Activated naive CD8-positive, alpha-beta T cell (primary cell): ENCODE results near the gene AOC2.
"Not testable (repeated sequence)": the region's sequence is repeated elsewhere in the genome, so short reads cannot be mapped to it uniquely, and the experiment has no call there.

Source experiments
- H3K27ac Mint-ChIP-seq: one replicate; pipeline ENCODE4 v1.8.0; 2021; ENCODE audit warnings: mixed read lengths
- H3K27me3 Mint-ChIP-seq: one replicate; pipeline ENCODE4 v1.8.0; 2021; ENCODE audit warnings: mixed read lengths
- H3K36me3 Mint-ChIP-seq: one replicate; pipeline ENCODE4 v1.8.0; 2021; ENCODE audit warnings: mixed read lengths
- H3K4me1 Mint-ChIP-seq: one replicate; pipeline ENCODE4 v1.8.0; 2021; ENCODE audit warnings: low read depth, mixed read lengths
- H3K4me3 Mint-ChIP-seq: one replicate; pipeline ENCODE4 v1.8.0; 2021; ENCODE audit warnings: mild to moderate bottlenecking, mixed read lengths
- H3K9me3 Mint-ChIP-seq: one replicate; pipeline ENCODE4 v1.8.0; 2021; ENCODE audit warnings: low read depth, mixed read lengths

Gene AOC2

GRCh38 chr17:42845918-42846593, 1.7 kb downstream of the AOC2 start:
- Mint-ChIP-seq H3K9me3 (no peaks in the 10 kb centered on the region), H3K27ac (peak overlapping the region; percentile 37), H3K36me3 (no peaks in the 10 kb centered on the region), H3K4me1 (peaks cover 14% of the 10 kb centered on the region), H3K27me3 (no peaks in the 10 kb centered on the region), H3K4me3 (no peak overlapping the region)

DNA sequence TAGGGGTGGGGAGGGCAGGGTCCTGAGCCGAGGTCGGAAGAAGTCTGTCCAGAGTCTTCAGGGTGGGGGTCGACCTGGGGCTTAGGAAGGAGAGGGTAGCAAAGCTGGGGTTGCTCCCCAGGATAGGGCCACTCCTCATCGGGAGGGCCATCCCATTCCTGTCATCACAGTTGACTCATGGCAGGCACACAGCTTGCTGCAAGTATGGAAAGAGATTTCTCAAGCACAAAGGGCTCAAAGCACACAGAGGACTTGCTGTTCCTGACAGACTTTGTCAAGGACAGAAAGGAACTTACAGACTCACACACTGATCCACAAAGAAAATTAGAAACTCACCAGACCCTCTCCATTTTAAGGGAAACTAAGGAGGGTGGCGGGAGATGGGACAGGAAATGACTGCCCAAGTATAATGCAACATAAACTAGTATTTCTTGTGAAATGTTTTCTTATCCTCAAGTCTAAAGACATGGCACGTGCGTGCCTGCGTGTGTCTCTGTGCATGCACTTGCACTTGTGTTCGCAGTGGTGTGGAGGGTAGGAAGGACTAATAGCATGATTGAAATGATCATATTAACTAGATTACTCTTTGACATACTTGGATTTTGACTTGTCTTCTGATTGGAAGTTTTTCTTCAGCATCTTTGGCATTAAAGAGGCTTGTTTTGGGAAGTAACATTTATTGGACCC, 2.4 kb downstream of the AOC2 start:
- Mint-ChIP-seq H3K36me3 (no peaks in the 10 kb centered on the region), H3K27ac (peak overlapping the region; percentile 41), H3K27me3 (no peaks in the 10 kb centered on the region), H3K9me3 (no peaks in the 10 kb centered on the region), H3K4me3 (no peak overlapping the region), H3K4me1 (peaks cover 14% of the 10 kb centered on the region)

DNA sequence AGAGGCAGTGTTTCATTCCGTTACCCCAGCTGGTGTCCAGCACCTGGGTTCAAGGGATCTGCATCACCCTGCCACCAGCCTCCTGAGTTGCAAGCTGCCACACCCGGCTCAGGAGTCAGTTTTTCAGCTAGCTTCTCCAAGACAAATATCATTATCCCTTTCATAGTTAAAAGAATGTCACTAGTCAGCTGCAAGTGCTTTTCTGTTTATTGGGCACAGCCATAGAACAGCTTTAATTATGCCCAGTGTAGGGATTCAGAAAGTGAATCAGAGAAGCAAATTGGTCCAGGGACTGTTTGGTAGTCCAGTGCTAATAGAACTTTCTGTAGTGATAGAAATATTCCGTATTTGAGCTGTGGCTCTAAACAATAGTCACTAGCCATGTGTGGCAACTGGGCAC, 3.7 kb downstream of the AOC2 start:
- Mint-ChIP-seq H3K27ac (no peak overlapping the region), H3K27me3 (no peaks in the 10 kb centered on the region), H3K9me3 (no peaks in the 10 kb centered on the region), H3K36me3 (no peaks in the 10 kb centered on the region), H3K4me3 (no peak overlapping the region), H3K4me1 (peaks cover 14% of the 10 kb centered on the region)

DNA sequence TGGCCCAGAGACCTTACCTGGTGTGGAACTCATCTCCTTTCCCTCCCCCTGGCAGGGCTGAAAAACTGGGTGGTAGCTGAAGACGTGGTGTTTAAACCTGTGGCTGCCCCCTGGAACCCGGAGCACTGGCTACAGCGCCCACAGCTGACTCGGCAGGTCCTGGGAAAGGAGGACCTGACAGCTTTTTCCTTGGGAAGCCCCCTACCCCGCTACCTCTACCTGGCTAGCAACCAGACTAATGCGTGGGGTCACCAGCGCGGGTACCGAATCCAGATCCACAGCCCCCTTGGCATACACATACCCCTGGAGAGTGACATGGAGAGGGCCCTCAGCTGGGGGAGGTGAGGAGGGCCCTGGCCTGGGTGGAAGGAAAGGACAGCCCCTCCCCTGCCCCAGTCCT, 4.7 kb downstream of the AOC2 start:
- Mint-ChIP-seq H3K27me3 (no peaks in the 10 kb centered on the region), H3K4me1 (peaks cover 14% of the 10 kb centered on the region), H3K9me3 (no peaks in the 10 kb centered on the region)

GRCh38 chr17:42849451-42850181, 5.2 kb downstream of the AOC2 start:
- Mint-ChIP-seq H3K27me3 (no peaks in the 10 kb centered on the region), H3K9me3 (no peaks in the 10 kb centered on the region), H3K36me3 (no peaks in the 10 kb centered on the region), H3K27ac (no peak overlapping the region), H3K4me1 (peaks cover 14% of the 10 kb centered on the region), H3K4me3 (no peak overlapping the region)

More for the DNA sequence above, 4.7 kb downstream of the AOC2 start:
- H3K27ac Mint-ChIP-seq, result no peak overlapping the region
- no peak overlapping the region for H3K4me3 Mint-ChIP-seq
- H3K36me3 Mint-ChIP-seq, result no peaks in the 10 kb centered on the region

DNA sequence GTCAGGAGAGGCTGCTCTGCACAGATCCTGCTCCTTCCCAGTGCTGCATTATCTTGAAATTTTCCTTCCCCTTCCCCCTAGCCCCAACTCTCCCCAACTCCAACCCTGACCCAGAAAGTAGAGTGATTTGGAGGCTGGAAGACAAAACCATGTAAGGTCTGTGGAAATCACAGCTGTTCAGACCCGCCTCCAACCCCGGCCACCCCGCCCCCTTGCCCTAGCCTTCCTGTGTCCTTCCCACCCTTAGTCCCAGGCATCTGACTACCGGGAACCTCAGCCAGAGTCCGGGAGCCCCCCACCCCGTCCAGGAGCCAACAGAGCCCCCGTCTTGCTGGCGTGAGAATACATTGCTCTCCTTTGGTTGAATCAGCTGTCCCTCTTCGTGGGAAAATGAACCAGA, 6.6 kb downstream of the AOC2 start, which contains the start of gene AOC3:
TSS of gene AOC3 (plus strand) at position 246 of the 400 bp plus-strand sequence. CDS start at position 391, 145 bp downstream.
- Mint-ChIP-seq H3K9me3 (no peaks in the 10 kb centered on the region), H3K27ac (no peak within 1 kb of the TSS)

GRCh38 chr17:42851371-42852240, 7.2 kb downstream of the AOC2 start:
- not testable (repeated sequence) for H3K27ac Mint-ChIP-seq

More for the DNA sequence above, 6.6 kb downstream of the AOC2 start, which contains the start of gene AOC3:
- Mint-ChIP-seq H3K4me1 (peaks cover 8% of the 10 kb centered on the region), H3K27me3 (no peaks in the 10 kb centered on the region), H3K36me3 (no peaks in the 10 kb centered on the region), H3K4me3 (no peak within 1 kb of the TSS)

DNA sequence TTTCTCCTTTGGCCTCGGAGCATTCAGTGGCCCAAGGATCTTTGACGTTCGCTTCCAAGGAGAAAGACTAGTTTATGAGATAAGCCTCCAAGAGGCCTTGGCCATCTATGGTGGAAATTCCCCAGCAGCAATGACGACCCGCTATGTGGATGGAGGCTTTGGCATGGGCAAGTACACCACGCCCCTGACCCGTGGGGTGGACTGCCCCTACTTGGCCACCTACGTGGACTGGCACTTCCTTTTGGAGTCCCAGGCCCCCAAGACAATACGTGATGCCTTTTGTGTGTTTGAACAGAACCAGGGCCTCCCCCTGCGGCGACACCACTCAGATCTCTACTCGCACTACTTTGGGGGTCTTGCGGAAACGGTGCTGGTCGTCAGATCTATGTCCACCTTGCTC, 8.0 kb downstream of the AOC2 start:
- Mint-ChIP-seq H3K9me3 (no peaks in the 10 kb centered on the region), H3K27me3 (no peaks in the 10 kb centered on the region), H3K4me3 (no peak overlapping the region), H3K36me3 (no peaks in the 10 kb centered on the region), H3K27ac (no peak overlapping the region), H3K4me1 (no peaks in the 10 kb centered on the region)

More at GRCh38 chr17:42851371-42852240, 7.2 kb downstream of the AOC2 start:
- not testable (repeated sequence) for H3K36me3 Mint-ChIP-seq, H3K27me3 Mint-ChIP-seq, H3K9me3 Mint-ChIP-seq, H3K4me1 Mint-ChIP-seq, H3K4me3 Mint-ChIP-seq

GRCh38 chr17:42853004-42853403, 8.6 kb downstream of the AOC2 start:
- no peak overlapping the region for H3K27ac Mint-ChIP-seq

DNA sequence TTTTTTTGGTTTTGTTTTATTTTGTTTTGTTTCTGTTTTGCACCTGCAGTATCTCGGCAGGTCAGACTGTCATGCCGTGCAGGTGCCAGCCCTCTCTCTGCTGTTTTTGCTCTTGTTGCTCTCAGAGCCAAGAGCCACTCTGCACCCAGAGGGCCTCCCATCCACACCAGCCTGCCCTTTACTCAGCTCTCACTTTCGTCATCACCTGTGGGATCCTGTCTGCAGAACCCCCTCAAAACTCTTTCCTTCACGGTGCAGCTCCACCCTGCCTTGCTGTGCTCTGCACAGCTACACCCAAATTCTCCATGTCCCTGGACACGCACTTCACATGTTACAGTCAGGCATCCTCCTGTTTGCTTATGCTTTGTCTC, 9.2 kb downstream of the AOC2 start:
- no peaks in the 10 kb centered on the region for H3K4me1 Mint-ChIP-seq
- no peaks in the 10 kb centered on the region for H3K27me3 Mint-ChIP-seq
- H3K4me3 Mint-ChIP-seq, result no peak overlapping the region
- no peak overlapping the region for H3K27ac Mint-ChIP-seq
- no peaks in the 10 kb centered on the region for H3K9me3 Mint-ChIP-seq
- no peaks in the 10 kb centered on the region for H3K36me3 Mint-ChIP-seq

More at GRCh38 chr17:42853004-42853403, 8.6 kb downstream of the AOC2 start:
- H3K4me1 Mint-ChIP-seq, result no peaks in the 10 kb centered on the region
- H3K4me3 Mint-ChIP-seq, result no peak overlapping the region
- no peaks in the 10 kb centered on the region for H3K36me3 Mint-ChIP-seq
- H3K9me3 Mint-ChIP-seq, result no peaks in the 10 kb centered on the region
- H3K27me3 Mint-ChIP-seq, result no peaks in the 10 kb centered on the region

DNA sequence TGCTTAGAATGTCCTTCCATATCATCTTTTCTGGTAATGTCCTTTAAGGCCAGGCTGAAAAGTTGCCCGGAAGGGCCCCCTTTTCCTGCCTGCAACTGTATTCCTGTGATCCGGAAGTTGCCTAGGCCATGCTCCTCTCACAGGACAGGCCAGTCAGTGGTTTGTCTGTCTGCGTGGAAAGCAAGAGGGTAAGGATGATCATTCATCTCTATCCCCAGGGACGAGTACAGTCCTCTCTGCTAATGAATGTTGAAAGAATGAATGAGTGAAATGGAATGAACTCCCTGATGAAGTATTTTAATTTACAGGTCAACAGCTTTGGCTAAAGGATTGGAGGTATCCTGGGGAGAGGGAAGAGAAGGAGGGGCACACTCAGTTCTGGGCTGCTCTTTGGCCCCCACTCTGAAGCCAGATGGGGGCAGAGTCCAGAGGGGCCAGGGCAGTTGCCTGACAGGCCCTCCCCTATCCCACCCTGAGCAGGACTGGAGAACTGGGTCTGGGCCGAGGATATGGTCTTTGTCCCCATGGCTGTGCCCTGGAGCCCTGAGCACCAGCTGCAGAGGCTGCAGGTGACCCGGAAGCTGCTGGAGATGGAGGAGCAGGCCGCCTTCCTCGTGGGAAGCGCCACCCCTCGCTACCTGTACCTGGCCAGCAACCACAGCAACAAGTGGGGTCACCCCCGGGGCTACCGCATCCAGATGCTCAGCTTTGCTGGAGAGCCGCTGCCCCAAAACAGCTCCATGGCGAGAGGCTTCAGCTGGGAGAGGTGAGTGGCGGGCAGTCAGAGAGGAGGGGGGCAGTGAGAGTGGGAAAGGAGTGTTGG, 9.8 kb downstream of the AOC2 start:
- no peaks in the 10 kb centered on the region for H3K27me3 Mint-ChIP-seq
- H3K36me3 Mint-ChIP-seq, result no peaks in the 10 kb centered on the region
- no peak overlapping the region for H3K4me3 Mint-ChIP-seq
- no peak overlapping the region for H3K27ac Mint-ChIP-seq
- H3K4me1 Mint-ChIP-seq, result no peaks in the 10 kb centered on the region
- no peaks in the 10 kb centered on the region for H3K9me3 Mint-ChIP-seq

GRCh38 chr17:42855048-42855596, 10.7 kb downstream of the AOC2 start:
- H3K9me3 Mint-ChIP-seq, result no peaks in the 10 kb centered on the region
- H3K4me3 Mint-ChIP-seq, result no peak overlapping the region
- H3K4me1 Mint-ChIP-seq, result no peaks in the 10 kb centered on the region
- H3K36me3 Mint-ChIP-seq, result no peaks in the 10 kb centered on the region
- no peak overlapping the region for H3K27ac Mint-ChIP-seq
- H3K27me3 Mint-ChIP-seq, result no peaks in the 10 kb centered on the region

- not testable (repeated sequence) for H3K4me1 Mint-ChIP-seq, H3K27me3 Mint-ChIP-seq, H3K4me3 Mint-ChIP-seq, H3K27ac Mint-ChIP-seq, H3K36me3 Mint-ChIP-seq, H3K9me3 Mint-ChIP-seq
These were observed 11.7 kb downstream of the AOC2 start for GRCh38 chr17:42856093-42856492.

- not testable (repeated sequence) for H3K27ac Mint-ChIP-seq, H3K27me3 Mint-ChIP-seq, H3K4me3 Mint-ChIP-seq, H3K9me3 Mint-ChIP-seq, H3K4me1 Mint-ChIP-seq, H3K36me3 Mint-ChIP-seq
These were observed 12.1 kb downstream of the AOC2 start for GRCh38 chr17:42856516-42856915.
